SW480 (cell line): ENCODE results near the gene OASL.
"Not testable (repeated sequence)": the region's sequence is repeated elsewhere in the genome, so short reads cannot be mapped to it uniquely, and the experiment has no call there.

Experiments
- DNase-seq: peaks from one replicate; pipeline ENCODE4 v3.0.0-alpha.2; 2016; ENCODE audit warnings: low spot score

The OASL gene

GRCh38 chr12:121038861-121039668 lies at the start of gene OASL:
OASL (minus strand) TSS chr12:121039246; CDS start chr12:121038971, 275 bp downstream.
- peak; percentile 34 for DNase-seq

- DNase-seq = no peak
Observed at GRCh38 chr12:121088195-121088585, 49.1 kb upstream of the OASL start.

- no peak for DNase-seq
Observed at GRCh38 chr12:121087467-121088194, 48.6 kb upstream of the OASL start.

- no peak for DNase-seq
Observed at GRCh38 chr12:121086781-121087295, 47.8 kb upstream of the OASL start.

- no peak for DNase-seq
Observed at GRCh38 chr12:121085506-121086353, 46.7 kb upstream of the OASL start.

- no peak for DNase-seq
Observed at GRCh38 chr12:121085069-121085468, 46.0 kb upstream of the OASL start.

GRCh38 chr12:121084229-121084628 lies 45.2 kb upstream of the OASL start:
- no peak for DNase-seq

- DNase-seq = no peak
Observed at GRCh38 chr12:121080909-121081308, 41.9 kb upstream of the OASL start.

- DNase-seq = no peak
Observed at GRCh38 chr12:121079736-121080272, 40.8 kb upstream of the OASL start.

- DNase-seq = not testable (repeated sequence)
Observed at GRCh38 chr12:121077440-121077839, 38.4 kb upstream of the OASL start.

- DNase-seq = not testable (repeated sequence)
Observed at GRCh38 chr12:121075911-121076310, 36.9 kb upstream of the OASL start.

- no peak for DNase-seq
Observed at GRCh38 chr12:121072147-121072546, 33.1 kb upstream of the OASL start.

- no peak for DNase-seq
Observed at GRCh38 chr12:121069206-121069605, 30.2 kb upstream of the OASL start.

- DNase-seq = no peak
Observed at GRCh38 chr12:121065345-121065744, 26.3 kb upstream of the OASL start.

GRCh38 chr12:121064586-121064985 lies 25.5 kb upstream of the OASL start:
- DNase-seq = not testable (repeated sequence)

GRCh38 chr12:121064116-121064515 lies 25.1 kb upstream of the OASL start:
- DNase-seq = no peak

GRCh38 chr12:121062391-121063045 lies 23.5 kb upstream of the OASL start:
- no peak for DNase-seq

- peak; percentile 19 for DNase-seq
Observed at GRCh38 chr12:121061831-121062230, 22.8 kb upstream of the OASL start.

GRCh38 chr12:121060149-121061001 lies 21.3 kb upstream of the OASL start:
- DNase-seq = peak; percentile 20
